NK-92 (cell line): Measurements from ENCODE around the gene TRIM6.
"Not testable (repeated sequence)": the region's sequence is repeated elsewhere in the genome, so short reads cannot be mapped to it uniquely, and the experiment has no call there.

Source experiments
- DNase-seq: peaks from one replicate; lab custom pipeline; 2025; ENCODE audit not compliant: unreplicated experiment; lab: John Stamatoyannopoulos, UW

The TRIM6 gene

DNA sequence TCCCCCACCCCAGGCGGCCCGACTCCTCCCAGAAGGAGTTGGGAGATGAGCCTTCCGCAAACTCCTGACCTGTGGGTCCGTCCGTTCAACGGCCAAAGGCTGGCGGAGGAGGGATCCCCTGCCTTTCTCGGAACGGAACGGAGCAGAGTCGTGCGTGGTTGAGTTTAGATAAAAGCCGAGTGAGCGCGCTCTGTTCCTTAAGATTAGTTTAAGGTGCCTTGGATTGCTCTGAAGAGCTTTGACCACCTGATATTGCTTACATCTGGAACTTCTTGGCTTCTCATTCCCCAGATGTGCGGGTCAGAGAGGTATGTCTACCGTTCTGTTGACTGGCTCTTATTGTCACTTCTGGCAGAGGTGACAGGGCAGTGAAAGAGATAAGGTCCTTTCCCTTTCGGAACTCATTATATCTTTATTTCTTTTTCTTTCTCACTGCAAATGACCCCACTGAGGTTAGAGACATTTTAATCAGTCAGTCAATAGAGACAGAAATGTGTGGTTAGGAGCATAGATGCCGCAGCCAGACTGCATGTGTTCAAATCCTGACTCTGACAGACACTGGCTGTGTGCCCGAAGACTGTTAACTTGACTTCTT, at the start of gene TRIM6:
TSS of gene TRIM6 (plus strand) at position 31 of the 595 bp plus-strand sequence. CDS start at position 292, 261 bp downstream.
- DNase-seq = no peak

- DNase-seq = no peak
Measured at GRCh38 chr11:5547982-5548381, 48.5 kb upstream of the TRIM6 start.

- DNase-seq = no peak
Measured at GRCh38 chr11:5548440-5548839, 48.0 kb upstream of the TRIM6 start, which contains the start of gene OR52H1. TSS of gene OR52H1 (minus strand) at chr11:5548540. CDS start at chr11:5545505, 3,035 bp downstream.

DNA sequence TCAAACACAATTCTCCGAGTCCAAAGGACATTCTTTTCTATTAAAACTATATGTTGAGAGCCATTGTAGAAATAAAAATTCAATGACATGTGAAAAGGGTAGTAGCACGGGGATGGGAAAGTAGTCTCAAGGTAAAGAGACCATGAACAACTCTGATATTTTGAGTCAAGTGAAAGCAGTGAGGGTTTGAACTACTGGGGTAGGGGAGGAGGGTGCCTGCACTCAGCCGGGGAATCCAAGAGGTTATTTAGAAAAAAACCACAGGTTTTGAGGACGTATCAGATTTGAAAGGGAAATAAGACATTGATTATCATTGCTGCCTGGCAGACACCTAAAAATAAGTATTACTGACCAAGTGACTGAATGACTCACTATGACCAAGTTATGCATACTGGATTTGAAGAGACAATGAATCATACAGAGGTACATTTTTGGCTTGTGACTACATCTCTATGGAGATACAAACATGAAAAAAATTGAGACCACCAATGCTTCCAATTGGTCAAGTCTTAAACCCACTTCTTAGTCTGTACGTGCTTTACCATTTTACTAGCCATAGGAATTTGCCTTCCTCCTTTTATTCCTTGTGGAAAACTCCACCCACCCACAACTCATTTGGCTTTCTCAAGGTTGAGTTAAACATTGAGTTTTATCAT, 45.9 kb upstream of the TRIM6 start:
- DNase-seq = no peak

DNA sequence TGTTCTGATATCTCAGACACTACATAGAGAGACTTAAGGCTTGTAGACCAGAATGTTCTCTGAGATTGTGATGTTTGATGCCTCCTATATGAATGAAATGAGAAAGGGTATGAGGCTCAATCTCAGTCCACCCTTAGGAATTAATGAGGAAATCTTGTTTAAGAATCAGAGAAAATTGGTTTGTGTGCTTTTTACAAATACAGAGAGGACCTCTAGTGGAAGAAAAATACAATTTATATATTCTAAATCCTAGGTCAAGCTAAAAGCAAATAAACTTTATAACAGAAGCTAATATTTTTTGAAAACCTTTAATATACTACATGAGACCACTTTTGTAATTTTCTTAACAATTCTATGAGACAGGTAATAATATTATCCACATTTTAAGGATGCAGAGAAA, 43.1 kb upstream of the TRIM6 start:
- no peak for DNase-seq

GRCh38 chr11:5556596-5557188, 39.7 kb upstream of the TRIM6 start:
- no peak for DNase-seq

DNA sequence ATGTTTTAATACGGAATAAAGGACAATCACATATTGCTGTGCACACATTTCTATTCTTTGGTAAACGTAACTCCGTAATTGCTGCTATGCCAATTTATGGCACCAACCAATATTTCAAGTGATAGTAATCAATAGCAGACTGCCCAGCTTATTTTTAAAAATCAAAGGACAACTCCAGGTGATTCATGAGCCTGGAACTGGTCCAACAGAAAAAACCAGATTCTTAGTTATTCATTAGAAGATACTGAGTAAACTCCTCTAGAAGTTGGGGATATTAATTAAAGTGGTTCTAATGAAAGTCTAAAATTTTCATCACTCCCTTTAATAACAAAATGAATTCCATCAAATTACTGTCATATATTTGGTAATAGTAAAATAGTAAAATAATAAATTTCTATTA, 38.7 kb upstream of the TRIM6 start:
- DNase-seq = no peak

DNA sequence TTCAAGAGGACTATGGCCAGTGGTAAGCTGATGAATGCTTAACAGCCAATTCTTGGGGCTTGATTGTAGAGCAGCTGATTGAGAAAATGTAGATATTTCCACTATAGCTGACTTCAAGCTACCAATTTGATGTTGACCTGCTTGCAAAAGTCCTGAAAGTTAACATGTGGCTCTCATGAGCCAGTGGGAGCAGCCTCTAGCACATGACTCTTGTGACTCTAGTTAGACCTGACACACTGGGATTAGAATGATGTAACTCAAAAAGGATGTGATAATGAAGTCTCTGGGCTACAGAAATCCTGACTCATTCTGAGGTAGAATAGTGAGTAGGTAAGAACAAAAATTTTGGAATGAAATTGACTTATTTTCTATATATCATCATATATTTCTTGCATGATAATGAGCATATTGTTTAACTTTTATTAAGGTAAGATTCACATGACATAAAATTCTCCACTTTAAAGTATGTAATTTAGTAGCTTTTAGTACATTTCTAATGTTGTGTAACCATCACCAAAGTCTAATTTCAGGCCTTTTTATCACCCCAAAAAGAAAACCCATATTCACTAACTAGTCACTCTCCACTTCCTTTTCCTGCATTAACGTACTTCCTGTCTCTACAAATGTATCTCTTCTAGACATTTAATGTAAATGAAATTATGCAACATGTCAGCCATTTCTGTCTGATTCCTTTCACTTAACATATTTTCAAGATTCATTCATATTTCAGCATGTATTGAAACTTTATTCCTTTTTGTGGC, 32.0 kb upstream of the TRIM6 start:
- no peak for DNase-seq

DNA sequence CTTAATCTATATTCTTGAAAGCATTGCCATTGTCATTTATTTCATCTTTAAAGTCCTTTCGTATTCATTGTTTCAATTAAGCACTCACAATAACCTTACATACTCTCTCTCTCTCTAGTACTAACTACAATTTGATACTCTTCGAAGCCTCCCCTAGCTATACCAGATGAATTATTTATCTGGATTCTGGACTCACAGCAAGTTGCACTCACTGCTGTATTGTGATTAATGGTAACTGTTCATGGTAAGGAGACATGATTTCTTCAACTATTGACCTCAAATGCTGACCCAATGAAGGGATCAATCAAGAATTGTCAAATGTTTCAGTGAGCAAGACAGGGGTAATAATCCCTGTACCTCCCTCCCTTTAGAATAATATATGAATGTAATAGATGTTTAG, 21.8 kb upstream of the TRIM6 start:
- DNase-seq = no peak

DNA sequence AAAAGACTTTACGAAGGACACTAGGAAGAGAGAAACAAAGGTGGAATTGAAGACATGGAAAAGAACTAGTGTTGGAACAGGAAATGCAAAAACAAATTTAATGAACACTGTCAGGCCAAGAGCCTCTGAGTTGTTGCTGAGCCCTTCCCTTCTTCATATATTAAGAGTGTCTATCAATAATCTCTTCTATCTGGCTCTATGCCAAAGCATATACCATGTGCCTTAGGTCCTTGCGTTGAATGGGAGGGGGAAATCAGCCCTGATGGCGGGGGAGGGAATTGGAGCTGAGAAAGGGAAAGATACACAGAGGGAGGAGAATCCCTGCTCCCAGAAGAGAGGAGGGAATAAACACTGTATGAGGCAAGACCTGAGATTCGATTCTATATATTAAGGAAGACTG, 21.3 kb upstream of the TRIM6 start:
- DNase-seq = no peak

DNA sequence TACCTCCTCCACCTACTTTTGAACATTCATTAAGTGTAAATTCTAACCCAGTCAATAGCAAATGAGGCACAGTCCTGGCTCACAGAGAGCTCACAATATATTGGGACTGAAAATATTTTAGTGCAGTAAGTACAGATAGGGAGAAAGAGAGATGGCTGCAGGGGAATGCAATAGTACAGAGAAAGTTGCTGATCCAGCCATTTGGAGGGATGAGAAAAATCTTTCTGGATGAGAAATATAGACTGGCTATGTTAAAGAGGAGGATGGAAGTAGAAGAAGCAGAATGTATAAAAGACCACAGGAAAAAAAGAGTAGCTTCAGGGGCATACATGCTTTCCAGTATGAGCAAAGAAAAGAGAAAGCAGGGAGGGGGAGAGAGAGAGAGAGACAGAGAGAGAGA, 19.3 kb upstream of the TRIM6 start:
- DNase-seq = no peak

- DNase-seq = no peak
Measured at GRCh38 chr11:5580577-5580976, 15.9 kb upstream of the TRIM6 start, which contains the start of gene OR52B6. TSS of gene OR52B6 (plus strand) at chr11:5580877. CDS start at chr11:5580877, 0 bp downstream.

GRCh38 chr11:5581014-5581413, 15.4 kb upstream of the TRIM6 start:
- no peak for DNase-seq

DNA sequence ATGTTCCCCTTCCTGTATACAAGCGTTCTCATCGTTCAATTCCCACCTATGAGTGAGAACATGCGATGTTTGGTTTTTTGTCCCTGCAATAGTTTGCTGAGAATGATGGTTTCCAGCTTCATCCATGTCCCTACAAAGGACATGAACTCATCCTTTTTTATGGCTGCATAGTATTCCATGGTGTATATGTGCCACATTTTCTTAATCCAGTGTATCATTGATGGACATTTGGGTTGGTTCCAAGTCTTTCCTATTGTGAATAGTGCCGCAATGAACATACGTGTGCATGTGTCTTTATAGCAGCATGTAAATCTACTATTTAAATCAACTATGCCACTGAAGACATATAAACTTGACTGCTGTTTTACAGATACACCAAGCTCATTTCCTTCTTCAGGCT, 12.0 kb upstream of the TRIM6 start:
- not testable (repeated sequence) for DNase-seq

DNA sequence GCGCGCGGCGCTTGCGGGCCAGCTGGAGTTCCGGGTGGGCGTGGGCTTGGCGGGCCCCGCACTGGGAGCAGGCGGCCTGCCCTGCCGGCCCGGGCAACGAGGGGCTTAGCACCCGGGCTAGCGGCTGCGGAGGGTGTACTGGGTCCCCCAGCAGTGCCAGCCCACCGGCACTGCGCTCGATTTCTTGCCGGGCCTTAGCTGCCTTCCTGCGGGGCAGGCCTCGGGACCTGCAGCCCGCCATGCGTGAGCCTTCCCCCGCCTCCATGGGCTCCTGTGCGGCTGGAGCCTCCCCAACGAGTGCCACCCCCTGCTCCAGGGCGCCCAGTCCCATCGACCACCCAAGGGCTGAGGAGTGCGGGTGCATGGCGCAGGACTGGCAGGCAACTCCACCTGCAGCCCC, 6.5 kb upstream of the TRIM6 start:
- not testable (repeated sequence) for DNase-seq

DNA sequence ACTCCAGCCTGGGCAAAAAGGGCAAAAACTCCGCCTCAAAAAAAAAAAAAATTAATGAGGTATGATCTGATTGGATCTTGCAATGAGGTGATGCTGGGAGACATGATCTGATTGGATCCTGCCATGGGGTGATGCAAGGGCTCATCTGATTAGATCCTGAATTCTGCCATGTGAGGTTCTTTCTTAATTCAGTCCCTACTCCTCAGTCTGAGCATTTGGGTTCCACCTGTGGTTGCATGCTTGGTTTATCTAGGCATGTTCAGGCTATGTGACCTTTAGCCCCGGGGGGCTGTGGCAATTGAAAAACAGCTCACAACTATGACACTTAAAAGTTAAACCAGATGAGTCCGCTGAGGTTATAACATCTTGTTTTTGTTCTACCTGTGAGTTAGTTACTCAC, 4.8 kb upstream of the TRIM6 start:
- DNase-seq = no peak

GRCh38 chr11:5592615-5593014, 3.8 kb upstream of the TRIM6 start:
- no peak for DNase-seq

DNA sequence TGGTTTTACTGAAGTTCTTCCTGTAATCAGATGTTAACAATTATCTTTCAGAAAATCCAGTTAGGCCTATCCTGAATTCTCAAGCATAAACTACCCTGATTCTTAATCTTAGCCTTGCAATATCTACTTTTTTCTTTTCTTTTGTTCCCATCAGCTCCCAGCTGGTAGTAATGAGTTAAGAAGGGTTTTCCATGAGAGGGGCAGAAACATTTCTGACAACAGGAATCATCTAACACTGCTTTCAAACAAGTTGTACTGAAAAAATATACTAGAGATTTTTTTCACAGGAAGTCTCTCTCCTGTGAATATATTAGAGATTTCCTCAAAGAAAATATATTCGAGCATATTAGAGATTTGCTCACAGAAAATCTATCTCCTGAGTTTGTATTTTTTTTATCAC, 3.3 kb upstream of the TRIM6 start:
- no peak for DNase-seq

- no peak for DNase-seq
Measured at GRCh38 chr11:5597953-5598352, 1.5 kb downstream of the TRIM6 start.

GRCh38 chr11:5600374-5600851, 4.0 kb downstream of the TRIM6 start:
- no peak for DNase-seq

GRCh38 chr11:5602791-5603190, 6.4 kb downstream of the TRIM6 start:
- not testable (repeated sequence) for DNase-seq

- no peak for DNase-seq
Measured at GRCh38 chr11:5603326-5603725, 6.9 kb downstream of the TRIM6 start.
